Ovary (tissue), 3 donors: ENCODE results near the gene TAPBP.

ENCODE experiments used
- CTCF ChIP-seq, 3 donors: fragments of 450-650 bp in 2 of 3; fragments of 200-600 bp in 1 of 3; IDR thresholded peaks; one replicate each; pipeline versions ENCODE4 v1.5.1 to v1.8.0; 2016 to 2022; ENCODE audit warnings: antibody characterized with exemption in 3 of 3, mild to moderate bottlenecking in 1 of 3
- EP300 ChIP-seq: sonication (generic); formaldehyde crosslinking; IDR thresholded peaks from one replicate; pipeline ENCODE4 v1.6.1; 2017; ENCODE audit warnings: antibody characterized with exemption
- POLR2A ChIP-seq: fragments of 450-650 bp; IDR thresholded peaks from one replicate; pipeline ENCODE4 v1.6.1; 2017; ENCODE audit warnings: antibody characterized with exemption, mild to moderate bottlenecking, moderate library complexity
- donor health status: DM: no; HTN: no; CAD: no.

GRCh38 chr6:33319939-33320314 lies 6.0 kb upstream of the TAPBP start:
- no peak for TF ChIP-seq CTCF (IDR thresholded peaks at IDR 0.05)
- TF ChIP-seq POLR2A: no peak
- TF ChIP-seq EP300: no peak
